Adrenal gland (tissue), 5 donors: Measurements from ENCODE around the gene MMP21.

Source experiments
- POLR2A ChIP-seq, 2 donors: fragments of 450-650 bp; IDR thresholded peaks; one replicate each; pipeline ENCODE4 v1.6.1; 2017; ENCODE audit warnings: antibody characterized with exemption in 2 of 2, mild to moderate bottlenecking in 2 of 2, moderate library complexity in 1 of 2
- TF ChIP-seq, protein P1 (sequence below), 6 experiments: fragments of 450-650 bp in 4 of 6; fragments of 200-600 bp in 2 of 6; sonication (generic) in 1 of 6; IDR thresholded peaks; 1 replicate in 5 of 6; 2 replicates in 1 of 6; pipeline versions ENCODE4 v1.5.1 to v1.8.0; 2016 to 2021; ENCODE audit warnings: antibody characterized with exemption in 6 of 6, mild to moderate bottlenecking in 2 of 6, moderate library complexity in 1 of 6
- donor health status: DM: no; HTN: no; CAD: no.

DNA sequence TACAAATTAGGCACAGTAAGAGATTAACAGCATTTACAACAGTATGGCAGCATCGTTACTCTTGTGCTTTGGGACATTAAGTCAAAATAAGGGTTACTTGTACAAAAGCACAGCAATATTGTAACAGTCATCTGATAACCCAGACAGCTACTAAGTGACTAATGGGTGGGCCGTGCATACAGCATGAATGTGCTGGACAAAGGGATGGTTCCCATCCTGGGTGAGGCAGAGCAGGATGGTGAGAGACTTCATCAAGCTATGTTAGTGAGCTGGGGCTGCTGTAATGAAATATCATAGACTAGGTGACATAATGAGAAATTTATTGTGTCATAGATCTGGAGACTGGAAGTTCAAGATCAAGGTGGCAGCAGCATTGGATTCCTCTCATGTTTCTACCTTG, 30.7 kb downstream of the MMP21 start:
- TF ChIP-seq, protein P1, sequence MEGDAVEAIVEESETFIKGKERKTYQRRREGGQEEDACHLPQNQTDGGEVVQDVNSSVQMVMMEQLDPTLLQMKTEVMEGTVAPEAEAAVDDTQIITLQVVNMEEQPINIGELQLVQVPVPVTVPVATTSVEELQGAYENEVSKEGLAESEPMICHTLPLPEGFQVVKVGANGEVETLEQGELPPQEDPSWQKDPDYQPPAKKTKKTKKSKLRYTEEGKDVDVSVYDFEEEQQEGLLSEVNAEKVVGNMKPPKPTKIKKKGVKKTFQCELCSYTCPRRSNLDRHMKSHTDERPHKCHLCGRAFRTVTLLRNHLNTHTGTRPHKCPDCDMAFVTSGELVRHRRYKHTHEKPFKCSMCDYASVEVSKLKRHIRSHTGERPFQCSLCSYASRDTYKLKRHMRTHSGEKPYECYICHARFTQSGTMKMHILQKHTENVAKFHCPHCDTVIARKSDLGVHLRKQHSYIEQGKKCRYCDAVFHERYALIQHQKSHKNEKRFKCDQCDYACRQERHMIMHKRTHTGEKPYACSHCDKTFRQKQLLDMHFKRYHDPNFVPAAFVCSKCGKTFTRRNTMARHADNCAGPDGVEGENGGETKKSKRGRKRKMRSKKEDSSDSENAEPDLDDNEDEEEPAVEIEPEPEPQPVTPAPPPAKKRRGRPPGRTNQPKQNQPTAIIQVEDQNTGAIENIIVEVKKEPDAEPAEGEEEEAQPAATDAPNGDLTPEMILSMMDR (IDR thresholded peaks at IDR 0.05), result no peak
- TF ChIP-seq POLR2A (IDR thresholded peaks at IDR 0.05), result no peak
